Measurements from ENCODE around the gene NAP1L1.

Gene NAP1L1

DNA sequence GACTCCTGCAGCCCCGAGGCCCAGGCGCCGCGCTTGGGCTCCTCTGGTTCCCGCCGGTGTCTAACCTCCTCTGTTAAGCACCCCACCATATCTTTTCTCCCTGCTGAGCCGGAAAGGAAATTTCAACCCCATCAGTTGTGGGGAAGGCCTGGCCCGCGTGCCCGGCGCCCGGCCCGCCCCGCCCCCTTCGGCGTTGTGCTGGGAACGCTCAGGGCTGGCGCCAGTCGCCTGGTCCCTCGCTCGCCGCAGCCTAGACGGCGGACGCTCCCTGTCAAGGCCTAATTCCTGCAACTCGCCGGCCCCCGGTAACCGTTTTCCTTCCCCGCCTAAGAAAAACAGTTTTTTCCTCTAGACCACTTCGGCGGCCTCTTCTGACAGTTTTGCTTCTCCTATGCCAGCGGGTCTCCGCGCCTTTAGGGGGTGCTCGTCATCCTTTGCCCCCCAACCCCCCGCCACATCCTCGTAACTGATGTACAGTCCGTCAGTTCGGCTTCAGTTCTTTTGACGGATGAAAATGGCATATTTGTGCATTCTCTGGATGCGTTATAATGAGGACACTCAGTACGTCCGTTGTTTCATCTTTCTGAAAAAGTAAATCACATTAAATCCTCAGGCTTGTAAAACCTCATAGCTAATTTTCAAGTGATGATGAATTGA is 506 bp upstream of the NAP1L1 start:
- DNase-seq (ENCODE audit: low spot score) = no peak

DNA sequence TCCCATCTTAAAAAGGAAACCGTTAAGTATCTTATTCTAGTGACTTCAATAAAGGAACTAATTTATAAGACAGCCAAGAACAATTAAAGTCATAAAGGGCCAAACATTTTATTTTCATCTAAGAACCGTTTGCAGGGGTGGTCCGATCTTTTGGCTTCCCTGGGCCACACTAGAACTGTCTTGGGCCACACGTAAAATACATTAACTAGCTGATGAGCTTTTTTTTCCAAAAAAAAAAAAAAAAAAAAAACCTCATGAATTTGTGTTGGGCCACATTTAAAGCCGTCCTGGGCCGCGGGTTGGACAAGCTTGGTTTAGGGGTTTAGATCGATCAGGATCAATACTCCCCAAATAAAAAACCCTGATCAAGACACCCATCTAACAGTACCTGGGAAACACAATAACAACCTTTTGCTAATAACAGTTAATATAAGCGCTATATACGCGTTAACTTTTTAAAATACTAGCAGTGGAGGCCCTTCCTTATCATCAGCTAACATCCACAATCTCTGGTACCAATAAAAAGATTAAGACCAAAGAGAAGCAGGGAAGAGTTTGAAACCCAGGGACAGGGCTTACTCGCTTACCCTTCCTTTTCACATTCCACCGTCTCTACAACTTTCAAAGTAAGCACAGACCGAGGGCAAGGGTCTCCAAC is 1.1 kb downstream of the NAP1L1 start:
- DNase-seq (ENCODE audit: low spot score) = no peak

DNA sequence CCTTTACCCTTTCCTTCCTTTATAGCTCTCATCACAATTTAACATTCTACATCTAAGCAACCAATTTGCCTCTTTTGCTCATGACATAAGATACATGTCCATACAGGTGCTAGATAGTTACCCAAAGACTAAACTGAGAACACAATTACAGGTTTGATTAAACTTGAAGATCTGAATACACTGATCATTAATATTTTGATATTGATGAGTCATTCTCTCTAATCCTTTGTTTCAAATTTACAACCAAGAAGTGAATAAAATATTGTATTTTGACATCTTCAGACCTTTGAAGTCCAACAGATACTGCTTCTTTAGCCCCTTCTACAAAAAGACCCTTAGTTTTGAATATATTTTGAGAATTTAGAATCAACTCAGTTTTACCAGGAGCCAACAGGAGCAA is 2.6 kb downstream of the NAP1L1 start:
- no peak for DNase-seq (ENCODE audit: low spot score)

DNA sequence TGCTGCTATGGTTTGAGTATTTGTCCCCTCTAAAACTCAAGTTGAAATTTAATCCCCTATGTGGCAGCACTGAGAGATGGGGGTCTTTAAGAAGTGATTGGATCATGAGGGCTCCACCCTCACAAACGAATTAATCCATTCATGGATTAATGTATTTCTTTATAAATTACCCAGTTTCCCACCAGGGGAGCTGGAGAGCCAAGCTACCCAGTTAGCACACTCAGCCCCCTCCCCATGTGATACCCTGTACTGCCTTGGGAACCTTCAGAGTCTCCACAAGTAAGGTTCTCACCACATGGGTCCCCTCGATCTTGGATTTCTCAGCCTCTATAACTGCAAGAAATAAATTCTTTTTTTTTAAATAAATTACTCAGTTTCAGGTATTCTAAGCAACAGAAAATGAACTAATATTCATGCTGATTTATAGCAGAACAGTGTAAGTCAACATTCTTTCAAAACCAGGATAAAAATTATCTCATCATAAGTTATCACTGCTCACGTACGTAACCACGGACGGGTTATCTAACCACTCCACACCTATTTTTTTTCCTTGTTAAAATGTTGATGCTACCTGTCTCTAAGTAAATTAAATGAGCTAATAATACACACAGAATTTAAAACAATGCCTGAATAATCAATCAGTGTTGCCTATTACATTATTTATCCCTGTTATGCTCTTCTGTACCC is 3.6 kb downstream of the NAP1L1 start:
- DNase-seq (ENCODE audit: low spot score) = no peak

DNA sequence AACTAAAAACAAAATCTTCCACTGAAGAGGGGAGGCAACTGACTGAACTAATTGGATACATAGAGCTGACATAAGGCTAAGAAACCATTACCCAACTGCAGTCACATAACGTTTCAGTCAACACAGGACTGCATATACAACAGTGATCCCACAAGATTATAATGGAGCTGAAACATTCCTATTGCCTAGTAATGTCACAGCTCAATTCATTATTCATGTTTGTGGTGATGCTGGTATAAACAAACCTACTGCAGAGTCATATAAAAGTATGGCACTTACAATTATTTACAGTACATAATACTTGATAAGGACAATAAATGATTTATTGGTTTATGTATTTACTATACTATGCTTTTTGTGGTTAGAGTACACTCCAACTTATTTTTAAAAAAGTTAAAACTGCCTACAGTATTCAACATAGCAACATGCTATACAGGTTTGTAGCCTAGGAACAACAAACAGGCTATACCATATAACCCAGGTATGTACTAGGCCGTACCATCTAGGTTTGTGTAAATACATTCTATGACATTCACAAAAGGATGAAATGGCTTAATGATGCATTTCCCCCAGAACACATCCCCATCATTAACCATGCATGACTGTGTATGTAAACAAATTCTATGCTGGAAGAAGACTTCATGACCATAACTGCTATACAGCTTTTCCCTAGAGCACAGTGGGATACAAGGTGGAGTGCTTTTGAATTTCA is 4.3 kb downstream of the NAP1L1 start:
- no peak for DNase-seq (ENCODE audit: low spot score)

DNA sequence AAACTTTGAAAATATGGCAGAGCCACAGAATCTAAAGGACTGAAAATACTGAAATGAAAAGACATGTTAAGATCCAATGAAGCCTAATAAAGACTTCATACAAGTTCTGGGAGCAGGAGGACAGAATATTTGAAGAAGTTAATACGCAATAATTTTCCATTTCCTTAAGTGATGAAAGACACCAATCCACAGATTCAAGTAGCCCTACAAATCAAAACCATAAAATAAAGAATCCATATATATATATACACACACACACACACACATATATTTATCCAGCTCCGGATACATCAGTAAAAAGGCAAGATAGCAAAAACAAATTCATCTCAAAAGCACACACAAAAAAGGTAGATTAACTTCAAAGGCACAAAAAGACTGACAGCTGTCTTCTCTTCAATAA is 5.7 kb downstream of the NAP1L1 start:
- no peak for DNase-seq (ENCODE audit: low spot score)

DNA sequence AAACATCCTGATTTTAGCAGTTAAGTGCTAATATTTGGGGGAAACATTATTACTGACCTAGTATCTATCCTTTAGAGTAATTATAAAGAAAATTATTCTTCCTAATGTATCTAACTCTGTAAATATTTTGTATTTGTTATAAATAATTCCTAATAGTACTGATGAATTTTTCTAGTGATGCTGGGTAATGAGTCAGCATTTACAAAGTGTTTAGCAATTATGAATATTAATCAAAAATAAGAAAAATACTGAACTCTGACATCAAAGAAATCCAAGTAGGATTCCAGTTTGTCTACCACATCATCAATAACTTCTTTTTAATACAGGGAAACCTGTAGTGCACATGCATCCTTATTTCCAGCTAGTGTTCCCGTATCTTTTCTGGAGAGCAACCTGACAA is 9.0 kb downstream of the NAP1L1 start:
- DNase-seq (ENCODE audit: low spot score) = no peak

DNA sequence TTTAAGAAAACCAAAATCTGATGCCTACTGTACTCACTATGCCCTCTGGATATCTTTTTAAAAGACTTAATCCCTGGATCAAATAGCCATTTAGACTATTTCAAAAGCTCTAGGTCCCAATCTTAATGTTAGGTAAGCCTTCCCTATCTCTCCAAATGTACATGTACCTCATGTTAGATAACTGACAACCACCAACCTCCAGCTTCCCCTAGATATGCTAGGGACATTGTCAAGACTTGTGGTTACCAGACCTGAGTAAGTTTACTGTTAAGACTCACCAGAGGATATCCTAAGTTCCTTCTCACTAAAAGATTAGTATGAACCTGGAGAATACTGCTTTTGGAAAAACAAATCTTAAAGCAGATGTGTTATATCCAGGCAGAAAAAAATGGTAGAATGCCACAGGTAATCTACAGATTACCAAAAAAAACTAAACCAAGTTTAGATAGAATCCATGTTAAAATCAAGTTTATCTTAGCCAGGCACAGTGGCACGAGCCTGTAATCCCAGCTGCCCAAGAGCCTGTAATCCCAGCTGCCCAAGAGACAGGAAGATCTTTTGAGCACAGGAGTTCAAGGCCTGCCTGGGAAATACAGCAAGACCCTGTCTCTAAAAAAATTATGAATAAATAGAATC is 9.7 kb downstream of the NAP1L1 start:
- no peak for DNase-seq (ENCODE audit: low spot score)

DNA sequence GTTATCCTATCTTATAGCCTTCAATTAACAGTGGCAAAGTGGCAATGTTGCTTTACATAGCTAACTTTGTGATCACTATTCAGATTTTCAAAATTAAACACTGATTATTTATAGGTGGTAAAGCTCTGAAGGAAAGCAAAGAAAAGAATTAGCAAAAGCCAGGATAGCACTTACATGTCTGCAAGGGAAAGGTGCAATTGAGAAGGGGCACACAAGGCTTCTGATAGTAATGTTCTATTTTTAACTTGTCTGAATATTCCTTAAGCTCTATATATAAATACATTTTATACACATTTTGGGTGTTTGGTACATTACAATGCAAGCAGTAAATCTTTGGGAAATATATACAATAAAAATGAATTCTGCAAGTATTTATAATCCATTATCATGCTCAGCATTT is 10.9 kb downstream of the NAP1L1 start:
- no peak for DNase-seq (ENCODE audit: low spot score)

DNA sequence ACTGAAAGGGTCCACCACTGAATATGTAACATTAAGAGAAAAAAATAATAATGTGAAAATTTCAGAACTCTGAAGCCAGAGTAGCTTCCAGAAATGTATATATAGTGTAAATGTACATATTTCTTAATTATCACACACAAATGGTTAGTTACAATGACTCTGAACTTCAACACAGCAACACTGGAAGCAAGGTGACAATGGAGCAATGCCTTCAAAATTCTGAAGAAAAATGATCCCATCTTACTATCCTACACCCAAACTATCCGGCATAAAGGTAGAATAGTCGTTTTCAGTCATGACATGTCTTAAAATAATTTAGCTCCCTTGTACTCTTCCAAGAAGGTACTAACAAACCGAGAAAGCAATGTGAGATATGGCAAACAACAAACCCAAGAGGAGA is 11.9 kb downstream of the NAP1L1 start:
- no peak for DNase-seq (ENCODE audit: low spot score)

DNA sequence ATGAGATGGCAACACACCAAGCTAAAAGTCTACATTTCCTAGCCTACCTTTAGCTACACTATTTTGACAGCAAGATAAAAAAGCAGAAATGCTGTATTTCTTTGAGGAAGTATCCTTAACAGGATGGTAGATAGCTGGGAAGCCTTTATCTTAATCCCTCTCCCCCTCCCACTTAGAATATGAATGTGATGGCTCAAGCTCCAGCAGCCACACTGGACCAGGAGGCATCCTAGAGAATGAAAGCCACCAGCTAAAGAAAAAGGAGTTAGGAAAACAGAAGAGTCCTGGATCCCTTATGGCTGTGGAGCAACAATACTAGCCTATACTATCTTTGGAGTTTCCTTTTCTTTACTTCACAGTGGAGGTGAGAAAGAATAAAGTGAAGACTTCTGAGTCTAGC is 15.1 kb downstream of the NAP1L1 start:
- no peak for DNase-seq (ENCODE audit: low spot score)

DNA sequence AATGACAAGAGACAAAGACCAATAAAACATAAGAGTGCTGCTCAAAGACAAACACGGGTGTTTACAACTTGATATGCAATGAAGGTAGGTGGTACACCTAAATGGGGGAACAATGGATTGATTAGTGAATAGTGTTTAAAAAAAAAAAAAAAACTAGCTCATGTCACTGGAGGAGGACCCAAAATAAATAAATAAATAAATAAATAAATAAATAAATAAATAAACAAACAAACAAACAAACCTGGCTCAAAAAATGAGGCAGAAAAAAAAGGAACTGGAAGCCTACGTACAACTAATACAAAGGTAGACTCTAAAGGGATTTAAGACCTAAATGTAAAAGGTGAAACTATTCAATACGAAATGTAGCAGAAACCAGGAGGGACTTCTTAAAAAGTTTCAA is 18.6 kb downstream of the NAP1L1 start:
- no peak for DNase-seq (ENCODE audit: low spot score)

DNA sequence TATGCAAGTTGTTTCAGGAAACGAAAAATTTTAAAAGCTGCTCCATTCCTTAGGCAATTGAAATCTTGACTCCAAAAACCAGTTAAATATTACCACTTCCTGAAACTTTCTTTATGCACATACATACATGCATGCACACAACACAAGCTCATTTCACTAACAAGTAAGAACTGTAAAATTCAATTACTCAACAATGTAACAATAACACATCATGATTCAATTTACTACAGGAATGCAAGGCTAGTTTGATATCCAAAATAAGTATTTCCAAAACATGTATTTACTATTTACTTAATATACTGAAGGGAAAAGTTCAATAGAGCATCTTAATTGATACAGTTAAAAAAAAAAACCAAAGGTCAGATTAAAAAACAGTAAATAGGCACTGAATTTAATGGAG is 19.6 kb downstream of the NAP1L1 start:
- DNase-seq (ENCODE audit: low spot score) = no peak

DNA sequence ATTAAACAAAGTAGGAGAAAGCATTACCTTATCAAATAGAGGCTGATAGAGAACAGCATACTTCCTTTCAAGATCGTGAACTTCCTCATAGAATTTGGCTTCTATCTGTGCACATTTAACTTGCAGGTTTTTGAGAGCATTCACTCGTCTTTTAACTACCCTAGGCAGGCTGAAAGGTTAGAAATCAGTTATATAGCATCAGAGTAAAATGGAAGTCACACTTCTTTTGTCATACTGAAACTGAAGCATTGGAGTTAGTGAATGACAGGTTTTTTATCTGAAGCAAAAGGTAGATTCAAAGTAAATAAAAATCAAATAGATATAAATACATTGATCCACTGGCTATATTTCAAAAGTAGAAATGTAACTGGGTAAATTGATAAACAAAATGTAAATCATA is 24.4 kb downstream of the NAP1L1 start:
- no peak for DNase-seq (ENCODE audit: low spot score)

DNA sequence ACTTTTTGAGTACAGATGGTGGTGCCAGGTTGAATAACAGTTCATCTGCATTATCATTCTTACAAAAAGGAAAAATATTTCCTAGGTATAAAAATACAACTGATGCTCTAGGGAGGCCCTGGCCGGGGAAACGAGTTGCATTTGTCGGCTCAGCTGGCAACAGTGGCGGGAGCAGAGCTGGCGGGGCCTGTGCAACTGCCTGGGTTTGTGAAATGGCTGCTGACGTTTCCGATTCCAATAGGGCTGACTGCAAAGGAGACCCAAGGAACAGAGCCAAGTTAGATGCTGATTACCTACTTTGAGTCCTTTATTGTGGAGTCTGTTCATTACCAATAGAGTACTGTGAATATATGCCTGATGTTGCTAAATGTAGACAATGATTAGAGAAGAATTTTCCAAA is 27.2 kb downstream of the NAP1L1 start:
- no peak for DNase-seq (ENCODE audit: low spot score)

DNA sequence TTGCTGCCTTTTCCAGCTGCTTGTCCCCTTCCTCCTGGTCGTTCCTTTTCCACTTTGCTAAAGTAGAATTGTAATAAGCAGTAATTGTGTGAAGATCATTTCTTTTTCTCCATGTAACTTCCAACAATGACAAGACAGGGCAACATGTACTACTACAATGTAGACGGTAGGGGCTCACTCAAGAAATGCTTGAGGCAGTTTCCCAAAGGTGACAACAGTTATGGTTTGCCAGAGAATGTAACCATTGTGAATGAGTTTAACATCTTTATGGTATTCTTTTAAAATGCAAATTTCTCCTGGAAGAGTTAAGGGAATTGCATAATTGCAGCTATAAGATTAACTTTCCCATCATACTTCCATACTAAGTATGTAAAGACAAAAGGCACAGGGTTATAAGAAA is 29.1 kb downstream of the NAP1L1 start:
- no peak for DNase-seq (ENCODE audit: low spot score)

DNA sequence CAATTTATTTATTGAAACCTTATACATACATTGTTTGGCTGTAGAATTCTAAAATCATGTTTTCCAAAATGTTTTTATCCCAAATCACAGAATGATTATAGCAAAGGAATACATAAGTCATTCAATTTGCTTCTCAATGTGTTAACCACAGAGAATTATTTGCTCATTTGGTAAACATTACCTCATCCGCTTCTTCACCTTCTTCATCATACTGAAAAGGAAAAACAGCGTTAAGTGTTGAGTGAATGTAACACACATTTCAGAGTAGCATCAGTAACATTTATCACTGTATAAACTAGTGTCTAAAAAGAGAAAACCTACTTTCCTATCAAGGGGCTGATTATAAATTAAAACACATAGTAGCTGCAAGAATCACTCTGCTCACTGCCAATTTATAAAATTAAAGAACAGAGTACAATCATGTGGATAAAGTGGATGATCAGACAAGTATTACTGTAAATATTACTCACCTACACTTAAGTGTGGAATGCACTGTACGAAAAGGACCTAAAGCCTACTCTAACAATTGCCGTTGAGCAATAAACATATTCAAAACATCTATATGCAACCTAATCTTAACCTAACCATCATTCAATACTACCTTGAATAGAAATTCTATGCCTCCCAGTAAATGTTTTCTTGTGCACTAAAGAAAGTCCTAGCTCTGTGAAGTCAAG is 34.8 kb downstream of the NAP1L1 start:
- DNase-seq (ENCODE audit: low spot score) = no peak

DNA sequence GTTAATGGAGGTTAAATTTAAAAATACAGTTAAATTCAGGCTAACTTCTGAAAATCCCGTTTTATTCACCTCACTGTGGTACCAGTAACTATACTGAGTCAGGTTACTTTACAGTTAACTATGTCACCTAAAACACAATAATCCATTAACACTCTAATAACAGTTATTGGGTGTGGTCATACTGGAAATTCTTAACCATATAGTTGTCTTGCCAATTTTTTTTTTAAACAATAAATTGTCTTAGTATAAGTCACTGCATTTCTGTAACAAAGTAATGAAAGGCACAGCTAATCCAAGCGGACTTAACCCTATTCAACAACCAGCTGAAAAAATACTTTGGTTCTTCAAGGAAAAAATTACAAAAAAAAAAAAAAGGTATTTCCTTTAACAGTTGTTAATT is 36.7 kb downstream of the NAP1L1 start:
- no peak for DNase-seq (ENCODE audit: low spot score)

DNA sequence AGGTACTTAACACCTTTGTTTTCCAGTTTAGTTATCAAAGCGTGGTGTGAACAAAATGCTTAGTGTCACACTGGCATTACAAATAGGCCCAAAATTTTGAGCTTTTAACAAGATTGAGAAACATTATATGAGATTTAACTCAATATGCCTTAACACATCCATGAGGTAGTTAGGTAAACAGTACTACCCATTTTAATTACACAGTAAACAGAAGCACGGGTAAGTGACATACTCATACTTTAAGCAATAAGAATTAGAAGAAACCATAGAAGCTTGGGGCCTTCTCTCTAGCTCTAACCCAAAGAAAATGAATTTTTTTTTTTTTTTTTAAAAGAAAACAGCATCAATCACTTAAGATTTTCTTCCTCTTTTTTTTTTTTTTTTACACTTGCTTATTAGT is 37.4 kb downstream of the NAP1L1 start:
- DNase-seq (ENCODE audit: low spot score) = no peak

DNA sequence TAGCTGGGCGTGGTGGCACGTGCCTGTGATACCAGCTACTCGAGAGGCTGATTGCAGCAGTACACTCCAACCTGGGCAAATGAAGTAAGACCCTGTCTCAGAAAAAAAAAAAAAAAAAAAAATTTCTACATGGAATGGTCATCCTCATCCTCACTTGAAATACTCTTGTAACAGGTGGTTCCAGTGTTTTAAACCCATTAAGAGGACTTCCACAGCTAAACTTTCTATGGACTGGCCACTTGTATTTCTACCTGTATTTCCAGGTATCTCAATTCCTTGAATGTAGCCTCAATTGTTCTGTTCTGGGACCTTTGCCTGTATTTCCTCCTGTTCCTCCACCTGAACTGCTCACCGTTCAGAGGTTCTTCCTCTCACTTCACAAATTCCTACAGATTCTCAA is 41.1 kb downstream of the NAP1L1 start:
- DNase-seq (ENCODE audit: low spot score) = no peak

DNA sequence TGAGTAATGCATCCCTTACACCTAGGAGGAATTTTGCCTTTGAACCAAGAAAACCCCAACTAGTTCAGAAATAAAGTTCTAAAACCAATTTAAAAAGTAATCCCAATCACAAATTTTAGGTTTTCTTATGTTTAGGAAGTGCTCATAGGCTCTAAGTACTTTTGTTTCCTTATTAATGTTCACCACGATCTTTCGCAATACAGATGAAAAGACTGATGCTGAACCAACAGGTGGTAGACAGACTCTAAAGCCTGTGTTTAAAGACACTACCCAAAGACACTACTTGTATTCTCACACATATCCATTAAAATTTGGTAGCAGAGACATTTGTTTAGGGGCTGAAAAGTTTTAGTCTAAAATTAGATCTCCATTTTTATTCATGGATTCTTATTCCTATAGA is 42.3 kb downstream of the NAP1L1 start:
- DNase-seq (ENCODE audit: low spot score) = no peak

DNA sequence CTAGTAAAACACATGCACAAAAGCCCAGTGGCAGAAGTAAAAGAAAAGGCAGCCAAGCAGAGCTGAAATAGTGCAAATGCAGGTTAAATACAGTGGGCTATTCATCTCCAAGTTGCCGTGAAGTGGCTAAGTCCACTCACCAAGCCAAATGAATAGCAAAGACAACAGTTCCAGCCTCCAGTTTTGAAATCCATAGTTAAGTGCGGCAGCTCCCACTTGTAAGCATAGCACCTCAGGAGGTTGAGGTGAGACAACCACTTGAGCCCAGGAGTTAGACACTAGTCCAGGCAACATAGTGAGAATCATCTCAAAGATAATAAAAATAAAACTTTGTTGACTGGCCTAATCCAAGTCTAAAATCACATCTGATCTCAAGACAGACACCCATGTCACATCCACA is 43.1 kb downstream of the NAP1L1 start:
- no peak for DNase-seq (ENCODE audit: low spot score)
